MCF 10A (cell line): ENCODE data around the gene CACNA1C. TPM values are rescaled to one million over a fixed set of nuclear protein-coding genes. Genes with fewer than 3 reads are reported as not detected.

ENCODE experiments used
- BruUV-seq: library from RNA; stranded (reverse); fragments of 400-500 nt; replicated peaks from 2 replicates; lab custom pipeline; 2021; lab: Mats Ljungman, UMichigan
- CTCF ChIA-PET: fragments of 300-600 bp; sonication (Branson Sonifier 250); formaldehyde crosslinking; extraction: SDS; loops from one replicate; lab custom pipeline; 2021; ENCODE audit warnings: antibody characterized with exemption, inconsistent platforms; lab: Yijun Ruan, JAX
- POLR2A ChIA-PET: fragments of 300-600, 350-650 bp; sonication (Branson Sonifier 250); formaldehyde crosslinking; extraction: SDS; loops from one replicate; lab custom pipeline; 2020; ENCODE audit warnings: antibody characterized with exemption, inconsistent platforms; lab: Yijun Ruan, JAX
- DNase-seq: peaks from one replicate; pipeline ENCODE4 v3.0.0-alpha.2; 2018; ENCODE audit not compliant: unreplicated experiment
- H3K27ac Mint-ChIP-seq: one replicate; pipeline ENCODE4 v1.8.0; 2022; ENCODE audit warnings: mild to moderate bottlenecking, low read depth, mixed read lengths; ENCODE audit not compliant: unreplicated experiment
- H3K27me3 Mint-ChIP-seq: one replicate; pipeline ENCODE4 v1.8.0; 2022; ENCODE audit warnings: mixed read lengths; ENCODE audit not compliant: insufficient read depth, unreplicated experiment
- H3K36me3 Mint-ChIP-seq: one replicate; pipeline ENCODE4 v1.8.0; 2022; ENCODE audit warnings: mild to moderate bottlenecking, moderate library complexity, mixed read lengths; ENCODE audit not compliant: insufficient read depth, unreplicated experiment
- H3K4me1 Mint-ChIP-seq: one replicate; pipeline ENCODE4 v1.8.0; 2022; ENCODE audit warnings: mixed read lengths; ENCODE audit not compliant: insufficient read depth, unreplicated experiment
- H3K4me3 Mint-ChIP-seq: one replicate; pipeline ENCODE4 v1.8.0; 2022; ENCODE audit warnings: mild to moderate bottlenecking, moderate library complexity, mixed read lengths; ENCODE audit not compliant: unreplicated experiment
- H3K9me3 Mint-ChIP-seq: one replicate; pipeline ENCODE4 v1.8.0; 2022; ENCODE audit warnings: mixed read lengths; ENCODE audit not compliant: unreplicated experiment
- CTCF ChIP-seq: fragments of 200-600 bp; IDR thresholded peaks from one replicate; pipeline ENCODE4 v1.8.0; 2022; ENCODE audit warnings: antibody characterized with exemption, mild to moderate bottlenecking; ENCODE audit not compliant: unreplicated experiment
- intact Hi-C: fragments of 100-400 bp; cut with micrococcal nuclease; formaldehyde crosslinking; loops from 2 replicates; pipeline ENCODE4 v1.14.1; 2022
- total RNA-seq: library from RNA; stranded (reverse); gene quantifications from 2 replicates; pipeline ENCODE4 v1.2.3, GENCODE V29; 2022

The CACNA1C gene
- total RNA-seq, 1 experiment from 2014 or later = not detected

- ChIA-PET POLR2A (interaction anchor here (1.1 kb wide), 1 partner anchor 9 kb away, joined by 3 read pairs; no protein-coding TSS in a partner anchor), CTCF (interaction anchor here (0.7 to 2.0 kb wide), 3 partner anchors 74 to 1821 kb away, joined by 3 to 5 read pairs (median 5); no protein-coding TSS in a partner anchor)
- no peaks in the 10 kb centered on the region for H3K36me3 Mint-ChIP-seq
- H3K4me3 Mint-ChIP-seq = no peak overlapping the region
- H3K27me3 Mint-ChIP-seq = peaks cover 28% of the 10 kb centered on the region
- H3K4me1 Mint-ChIP-seq = no peaks in the 10 kb centered on the region
- no TSS peak for BruUV-seq
- no peak for DNase-seq
- TF ChIP-seq CTCF = no peak
- intact Hi-C loops = no loop called here
- H3K9me3 Mint-ChIP-seq = no peaks in the 10 kb centered on the region
- no peak overlapping the region for H3K27ac Mint-ChIP-seq
These were observed 39.1 kb upstream of the CACNA1C start for GRCh38 chr12:2013527-2014223.

DNA sequence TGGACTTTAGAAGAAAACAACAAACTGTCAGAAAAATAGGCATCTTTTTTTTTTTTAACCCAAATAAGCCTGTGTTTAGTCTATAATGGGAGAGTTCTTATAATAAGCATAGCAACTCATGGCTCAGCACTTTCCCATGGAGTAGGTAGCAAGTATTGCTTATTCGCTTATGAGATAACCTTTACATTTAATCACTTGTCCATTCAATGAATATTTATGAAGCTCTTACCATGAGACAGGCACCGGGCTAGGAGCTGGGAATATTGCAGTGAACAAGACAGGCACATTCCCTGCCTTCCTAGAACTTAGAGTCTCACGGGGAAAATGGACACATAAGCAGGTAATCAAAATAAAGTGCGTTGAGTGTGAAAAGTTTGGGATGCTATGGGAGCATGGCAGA lies 38.6 kb upstream of the CACNA1C start:
- CTCF ChIA-PET = interaction anchor here (0.7 kb wide), 1 partner anchor 1820 kb away, joined by 5 read pairs; no protein-coding TSS in a partner anchor
- no peaks in the 10 kb centered on the region for H3K9me3 Mint-ChIP-seq
- H3K36me3 Mint-ChIP-seq = no peaks in the 10 kb centered on the region
- peaks cover 33% of the 10 kb centered on the region for H3K27me3 Mint-ChIP-seq
- no peak for TF ChIP-seq CTCF
- POLR2A ChIA-PET = interaction anchor here (1.0 kb wide), 1 partner anchor 20 kb away, joined by 3 read pairs; no protein-coding TSS in a partner anchor
- intact Hi-C loops = no loop called here
- no peak overlapping the region for H3K4me3 Mint-ChIP-seq
- BruUV-seq = no TSS peak
- no peak overlapping the region for H3K27ac Mint-ChIP-seq
- DNase-seq = no peak
- no peaks in the 10 kb centered on the region for H3K4me1 Mint-ChIP-seq

DNA sequence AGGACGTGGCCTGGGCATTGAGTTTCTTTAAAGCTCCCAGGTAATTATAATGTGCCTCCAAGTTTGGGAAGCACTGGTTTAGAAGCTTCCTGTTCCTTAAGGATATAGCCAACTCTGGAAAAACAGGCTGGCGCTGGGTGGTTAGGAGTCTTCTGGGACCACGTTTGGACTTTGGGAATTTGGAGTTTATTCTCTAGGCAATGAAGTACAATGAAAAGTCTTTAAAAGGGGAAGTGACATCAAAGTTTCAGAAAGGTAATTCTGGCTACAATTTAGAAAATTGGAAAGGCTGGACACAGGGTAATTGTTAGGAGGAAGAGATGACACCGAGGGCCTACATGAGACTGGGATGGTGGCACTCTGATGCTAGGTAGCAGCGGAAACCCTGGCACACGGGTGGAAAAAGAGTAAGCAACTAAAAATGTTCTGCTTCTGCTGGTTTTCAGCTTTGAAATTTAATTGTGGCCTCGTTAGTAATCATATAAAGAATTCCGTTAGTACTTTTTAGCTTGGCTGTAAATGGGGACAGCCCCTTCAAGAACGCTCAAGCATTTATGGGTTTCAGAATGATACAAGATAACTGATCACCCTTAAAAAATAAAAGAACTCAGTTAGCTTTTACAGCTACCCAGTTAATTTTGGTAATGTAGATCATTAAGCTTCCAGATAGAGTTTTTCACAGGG lies 35.8 kb upstream of the CACNA1C start:
- Mint-ChIP-seq H3K27ac (no peak overlapping the region), H3K4me3 (no peak overlapping the region), H3K36me3 (no peaks in the 10 kb centered on the region), H3K27me3 (peaks cover 42% of the 10 kb centered on the region), H3K9me3 (no peaks in the 10 kb centered on the region), H3K4me1 (no peaks in the 10 kb centered on the region)
- intact Hi-C loops = no loop called here
- ChIA-PET CTCF (interaction anchor here (0.6 to 1.1 kb wide), 3 partner anchors 18 to 743 kb away, joined by 3 to 5 read pairs (median 4); no protein-coding TSS in a partner anchor), POLR2A (interaction anchor here (1.3 kb wide), 1 partner anchor 10 kb away, joined by 5 read pairs; no protein-coding TSS in a partner anchor)
- DNase-seq = no peak
- no peak for TF ChIP-seq CTCF
- BruUV-seq = no TSS peak
